ENCODE data around the gene DRAP1.
"Not testable (repeated sequence)": the region's sequence is repeated elsewhere in the genome, so short reads cannot be mapped to it uniquely, and the experiment has no call there.

DRAP1 gene

DNA sequence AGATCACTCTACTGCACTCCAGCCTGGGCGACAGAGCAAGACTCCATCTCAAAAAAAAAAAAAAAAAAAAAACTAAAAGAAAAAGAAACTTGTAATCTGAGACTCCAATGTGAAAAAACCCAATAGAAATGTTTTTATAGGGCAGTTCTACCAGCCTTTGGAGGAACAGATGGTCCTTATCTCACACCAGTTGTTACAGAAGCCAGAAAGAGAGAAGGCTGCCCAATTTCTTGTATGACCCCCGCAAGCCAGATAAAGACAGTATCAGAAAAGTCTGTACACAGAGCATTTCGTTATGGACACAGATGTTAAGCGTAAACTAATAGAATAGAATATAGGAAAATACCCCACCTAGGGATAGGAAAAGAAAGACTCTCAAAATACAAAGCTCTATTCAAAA is 14.8 kb downstream of the DRAP1 start:
- DNase-seq, result no peak

GRCh38 chr11:65937766-65938165 is 18.5 kb downstream of the DRAP1 start:
- no peak for DNase-seq

- DNase-seq, result no peak
These were observed 22.6 kb downstream of the DRAP1 start for GRCh38 chr11:65941720-65942310.

- DNase-seq, result no peak
These were observed 23.3 kb downstream of the DRAP1 start for GRCh38 chr11:65942531-65942930.

- DNase-seq, result no peak
These were observed 25.0 kb downstream of the DRAP1 start for GRCh38 chr11:65944191-65944590.

- no peak for DNase-seq
These were observed 25.5 kb downstream of the DRAP1 start for GRCh38 chr11:65944767-65945166.

GRCh38 chr11:65945430-65945911 is 26.2 kb downstream of the DRAP1 start, which contains the start of gene TSGA10IP:
Gene TSGA10IP (plus strand): TSS chr11:65945480. CDS start chr11:65945676, 196 bp downstream.
- DNase-seq, result no peak

GRCh38 chr11:65945941-65946558 is 26.8 kb downstream of the DRAP1 start:
- no peak for DNase-seq

- DNase-seq, result no peak
These were observed 27.4 kb downstream of the DRAP1 start for GRCh38 chr11:65946655-65947054.

- no peak for DNase-seq
These were observed 27.9 kb downstream of the DRAP1 start for GRCh38 chr11:65947133-65947532.

DNA sequence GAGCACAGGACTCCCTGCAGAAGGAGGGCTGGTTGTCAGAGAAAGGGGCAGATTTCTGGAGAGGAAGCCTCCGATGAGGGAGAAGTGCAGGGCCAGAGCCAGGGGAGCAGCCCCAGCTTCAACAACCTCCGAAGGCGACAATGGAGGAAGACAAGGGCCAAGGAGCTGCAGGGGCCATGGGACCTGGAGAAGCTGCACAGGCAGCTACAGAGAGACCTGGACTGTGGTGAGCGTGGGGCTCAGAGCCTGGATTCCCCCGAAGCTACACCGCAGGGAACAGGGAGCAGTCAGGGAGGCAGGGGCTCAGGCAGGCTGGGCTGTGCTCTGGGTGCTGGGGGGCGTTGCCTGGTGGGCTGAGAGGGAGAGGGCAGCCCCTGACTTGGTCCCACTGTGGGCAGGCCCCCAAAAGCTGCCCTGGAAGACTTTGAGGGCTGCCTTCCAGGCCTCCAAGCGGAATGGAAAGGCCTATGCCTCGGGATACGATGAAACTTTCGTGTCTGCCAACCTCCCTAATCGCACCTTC is 28.4 kb downstream of the DRAP1 start:
- DNase-seq, result no peak

GRCh38 chr11:65950711-65951110 is 31.5 kb downstream of the DRAP1 start:
- not testable (repeated sequence) for DNase-seq

DNA sequence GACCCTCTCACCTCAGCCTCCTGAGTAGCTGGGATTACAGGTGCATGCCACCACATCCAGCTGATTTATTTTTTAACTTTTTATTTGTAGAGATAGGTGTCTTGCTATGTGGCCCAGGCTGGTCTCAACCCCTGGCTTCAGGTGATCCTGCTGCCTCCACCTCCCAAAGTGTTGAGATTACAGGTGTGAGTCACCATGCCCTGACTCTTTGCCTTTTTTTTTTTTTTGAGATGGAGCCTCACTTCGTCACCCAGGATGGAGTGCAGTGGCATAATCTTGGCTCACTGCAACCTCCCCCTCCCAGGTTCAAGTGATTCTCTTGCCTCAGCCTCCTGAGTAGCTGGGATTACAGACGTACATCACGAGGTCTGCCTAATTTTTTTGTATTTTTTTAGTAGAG is 32.4 kb downstream of the DRAP1 start:
- DNase-seq, result not testable (repeated sequence)

DNA sequence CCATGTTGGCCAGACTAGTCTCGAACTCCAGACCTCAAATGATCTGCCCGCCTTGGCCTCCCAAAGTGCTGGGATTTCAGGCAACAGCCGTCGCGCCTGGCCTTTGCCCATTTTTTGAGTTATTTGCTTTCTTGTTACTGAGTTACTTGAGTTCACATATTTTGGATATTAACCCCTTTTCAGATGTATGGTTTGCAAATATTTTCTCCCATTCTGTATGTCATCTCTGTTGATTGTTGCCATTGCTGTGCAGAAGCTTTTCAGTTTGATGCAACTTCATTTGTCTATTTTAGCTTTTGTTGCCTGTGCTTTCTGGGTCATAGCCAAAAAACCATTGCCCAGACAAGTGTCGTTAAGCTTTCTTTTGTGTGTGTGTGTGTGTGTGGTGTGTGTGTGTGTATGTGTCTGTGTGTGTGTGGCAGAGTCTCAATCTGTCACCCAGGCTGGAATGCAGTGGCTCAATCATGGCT is 32.9 kb downstream of the DRAP1 start:
- no peak for DNase-seq

DNA sequence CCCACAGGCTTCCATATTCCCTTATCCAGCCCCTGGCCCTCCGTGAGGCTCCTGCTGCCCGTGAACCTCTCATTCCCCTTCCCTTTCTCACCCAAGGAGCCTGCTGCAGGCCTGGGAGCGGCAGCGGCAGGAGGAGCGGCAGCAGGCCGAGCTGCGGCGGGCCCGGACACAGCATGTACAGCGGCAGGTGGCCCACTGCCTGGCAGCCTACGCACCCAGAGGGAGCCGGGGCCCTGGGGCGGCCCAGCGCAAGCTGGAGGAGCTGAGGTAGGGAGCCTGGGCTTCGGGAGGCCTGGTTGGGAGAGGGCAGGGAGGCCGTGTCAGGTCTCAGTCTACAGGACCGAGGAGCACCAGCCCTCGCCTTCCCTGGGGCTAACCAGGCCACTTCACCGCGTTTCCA is 34.2 kb downstream of the DRAP1 start:
- no peak for DNase-seq

DNA sequence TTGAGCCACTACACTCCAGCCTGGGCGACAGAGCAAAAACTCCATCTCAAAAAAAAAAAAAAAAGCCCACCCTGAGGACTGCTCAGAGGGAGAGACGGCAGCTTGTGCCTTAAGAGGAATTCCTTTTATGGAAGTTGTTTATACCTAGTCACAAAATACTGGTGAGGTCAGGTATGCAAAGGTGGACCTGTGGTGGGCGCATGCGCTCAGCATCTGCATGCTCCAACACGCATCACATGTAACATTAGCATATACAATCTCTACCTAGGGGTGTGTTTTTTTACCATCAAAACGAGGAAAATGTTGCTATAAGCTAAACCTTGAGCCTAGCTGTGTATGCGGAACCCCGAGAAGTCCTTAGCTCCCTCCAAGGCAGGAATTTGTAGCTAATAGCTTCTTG is 35.5 kb downstream of the DRAP1 start:
- no peak for DNase-seq

DNA sequence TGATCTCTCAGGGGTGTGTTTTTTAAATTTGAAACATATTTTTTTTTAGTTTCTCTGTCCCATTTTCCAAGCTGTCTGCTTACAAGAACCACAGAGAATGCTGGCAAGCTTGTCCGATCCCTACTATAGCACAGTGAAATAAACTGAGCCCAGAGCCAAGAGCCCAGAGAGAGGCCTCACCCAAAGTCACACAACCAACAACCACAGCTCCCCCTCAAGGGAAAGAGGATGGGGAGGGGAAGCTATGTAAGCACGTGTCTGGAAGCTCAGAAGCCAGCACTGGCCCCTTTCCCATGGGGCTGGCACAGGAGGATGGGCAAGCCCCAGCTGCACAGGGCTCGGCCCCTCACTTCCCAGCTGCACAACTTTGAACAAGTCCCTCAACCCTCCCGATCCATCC is 39.1 kb downstream of the DRAP1 start:
- no peak for DNase-seq

GRCh38 chr11:65958774-65959420 is 39.7 kb downstream of the DRAP1 start:
- DNase-seq, result no peak

GRCh38 chr11:65960824-65961266 is 41.6 kb downstream of the DRAP1 start:
- no peak for DNase-seq

GRCh38 chr11:65961267-65962140 is 42.3 kb downstream of the DRAP1 start, which contains the start of gene SART1:
Gene SART1 (plus strand): TSS chr11:65961734. CDS start chr11:65961781, 47 bp downstream.
- peak; percentile 89 to 92 for DNase-seq

DNA sequence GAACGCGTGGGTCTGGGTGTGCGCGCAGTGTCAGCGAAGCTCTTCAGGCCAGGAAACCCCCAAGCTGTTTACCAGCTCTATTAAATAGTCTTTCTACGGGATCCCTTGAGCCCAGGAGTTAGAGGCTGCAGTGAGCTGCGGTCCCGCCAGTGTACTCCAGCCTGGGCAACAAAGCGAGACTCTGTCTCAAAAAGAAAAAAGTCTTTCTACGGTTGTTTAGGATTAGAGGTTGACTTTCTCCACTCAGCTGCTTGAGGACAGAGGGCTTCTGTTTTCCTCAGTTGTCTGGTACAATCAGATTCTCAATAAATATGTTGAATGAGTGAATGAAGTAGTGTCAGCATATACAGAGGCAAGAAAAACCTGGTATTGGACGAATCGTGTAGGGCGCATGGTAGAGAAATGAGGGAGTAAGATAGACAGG is 42.9 kb downstream of the DRAP1 start:
- DNase-seq, result no peak

GRCh38 chr11:65964906-65965305 is 45.7 kb downstream of the DRAP1 start:
- no peak for DNase-seq
